Measurements from ENCODE around the gene KRT80.
A peak's percentile ranks its signal among the peaks of the same experiment; 100 is the strongest.

The KRT80 gene

GRCh38 chr12:52197371-52198231 lies 5.8 kb upstream of the KRT80 start:
- peak; percentile 31 to 54 for DNase-seq (ENCODE audit: low read depth in 2 of 2)
- TF ChIP-seq, protein P1, sequence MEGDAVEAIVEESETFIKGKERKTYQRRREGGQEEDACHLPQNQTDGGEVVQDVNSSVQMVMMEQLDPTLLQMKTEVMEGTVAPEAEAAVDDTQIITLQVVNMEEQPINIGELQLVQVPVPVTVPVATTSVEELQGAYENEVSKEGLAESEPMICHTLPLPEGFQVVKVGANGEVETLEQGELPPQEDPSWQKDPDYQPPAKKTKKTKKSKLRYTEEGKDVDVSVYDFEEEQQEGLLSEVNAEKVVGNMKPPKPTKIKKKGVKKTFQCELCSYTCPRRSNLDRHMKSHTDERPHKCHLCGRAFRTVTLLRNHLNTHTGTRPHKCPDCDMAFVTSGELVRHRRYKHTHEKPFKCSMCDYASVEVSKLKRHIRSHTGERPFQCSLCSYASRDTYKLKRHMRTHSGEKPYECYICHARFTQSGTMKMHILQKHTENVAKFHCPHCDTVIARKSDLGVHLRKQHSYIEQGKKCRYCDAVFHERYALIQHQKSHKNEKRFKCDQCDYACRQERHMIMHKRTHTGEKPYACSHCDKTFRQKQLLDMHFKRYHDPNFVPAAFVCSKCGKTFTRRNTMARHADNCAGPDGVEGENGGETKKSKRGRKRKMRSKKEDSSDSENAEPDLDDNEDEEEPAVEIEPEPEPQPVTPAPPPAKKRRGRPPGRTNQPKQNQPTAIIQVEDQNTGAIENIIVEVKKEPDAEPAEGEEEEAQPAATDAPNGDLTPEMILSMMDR (IDR thresholded peaks at IDR 0.05; ENCODE audit: low read depth, low read length) = no peak
- no peak overlapping the region for H3K4me3 ChIP-seq (replicated peaks in 1 of 2; ENCODE audit: low read depth in 2 of 2, low read length in 2 of 2)

- TF ChIP-seq, protein P1 (IDR thresholded peaks at IDR 0.05; ENCODE audit: low read depth, low read length) = no peak
- H3K4me3 ChIP-seq (replicated peaks in 1 of 2; ENCODE audit: low read depth in 2 of 2, low read length in 2 of 2) = no peak overlapping the region
- peak; percentile 69 to 83 for DNase-seq (ENCODE audit: low read depth in 2 of 2)
Observed at GRCh38 chr12:52195065-52195730, 3.4 kb upstream of the KRT80 start.

DNA sequence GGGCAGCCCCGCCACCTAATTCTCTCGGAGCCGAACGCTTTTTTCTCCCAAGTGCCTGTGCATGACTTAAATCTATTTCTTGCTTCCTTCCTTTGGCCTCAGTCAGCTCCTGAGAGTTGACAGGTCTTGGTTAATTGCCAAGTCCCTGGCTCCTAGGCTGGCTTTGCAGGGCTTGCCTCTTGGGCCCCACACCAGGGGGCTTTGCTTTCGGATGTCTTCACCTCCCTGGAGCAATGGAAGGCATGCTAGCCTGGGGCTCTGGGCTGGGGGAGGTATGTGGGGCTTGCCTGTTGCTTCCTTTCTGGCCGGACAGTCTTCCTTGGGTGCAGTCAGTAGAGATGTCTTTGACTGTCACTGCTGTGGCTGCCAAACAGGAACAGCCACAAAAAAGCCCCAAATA lies 2.2 kb upstream of the KRT80 start:
- no peak overlapping the region for H3K4me3 ChIP-seq (replicated peaks in 1 of 2; ENCODE audit: low read depth in 2 of 2, low read length in 2 of 2)
- TF ChIP-seq, protein P1 (IDR thresholded peaks at IDR 0.05; ENCODE audit: low read depth, low read length) = no peak
- peak; percentile 48 to 85 for DNase-seq (ENCODE audit: low read depth in 2 of 2)

- no peak overlapping the region for H3K4me3 ChIP-seq (replicated peaks in 1 of 2; ENCODE audit: low read depth in 2 of 2, low read length in 2 of 2)
- no peak for DNase-seq (ENCODE audit: low read depth in 2 of 2)
- TF ChIP-seq, protein P1 (IDR thresholded peaks at IDR 0.05; ENCODE audit: low read depth, low read length) = no peak
Observed at GRCh38 chr12:52193532-52193931, 1.7 kb upstream of the KRT80 start.

DNA sequence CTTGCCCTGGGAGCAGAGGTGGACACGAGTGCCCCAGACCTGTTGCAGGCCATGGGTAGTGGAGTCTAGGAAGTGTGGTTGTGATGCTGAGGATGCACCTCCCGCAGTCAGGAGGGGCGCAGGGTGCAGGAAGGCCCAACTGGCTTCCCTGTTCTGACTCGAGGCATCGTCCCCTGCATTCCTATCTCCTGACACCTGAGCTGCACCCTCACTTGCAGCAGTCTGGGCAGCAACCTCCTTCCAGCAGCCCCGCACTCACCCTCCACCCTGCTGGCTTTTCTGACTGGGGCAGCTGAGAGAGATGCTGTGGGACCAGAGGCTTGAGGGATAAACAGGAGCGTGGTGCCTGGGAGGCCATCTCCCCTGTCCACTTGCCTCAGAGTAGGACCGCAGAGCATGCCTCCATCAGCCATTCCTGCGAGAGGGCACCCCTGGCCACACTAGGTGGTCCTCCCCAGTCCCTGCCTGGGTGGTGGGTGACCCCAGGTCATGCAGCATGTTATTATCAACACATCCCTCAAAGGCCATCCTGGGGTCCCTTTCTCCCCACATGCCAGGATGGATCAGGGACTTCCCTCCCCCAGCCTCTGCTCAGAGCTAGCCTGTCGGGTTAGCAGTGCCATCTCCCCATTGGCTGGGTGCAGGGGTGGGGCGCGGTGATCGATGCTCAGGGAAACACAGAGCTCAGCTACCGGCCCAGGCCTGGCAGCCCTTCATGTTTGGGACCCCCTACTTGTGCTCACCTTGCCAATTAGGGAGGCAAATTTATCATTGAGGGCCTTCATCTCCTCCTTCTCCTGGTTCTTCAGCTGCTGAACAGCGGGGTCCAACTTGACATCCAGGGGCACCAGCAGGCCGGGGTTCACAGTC lies 719 bp downstream of the KRT80 start:
- no peak for DNase-seq (ENCODE audit: low read depth in 2 of 2)
- TF ChIP-seq, protein P1 (IDR thresholded peaks at IDR 0.05; ENCODE audit: low read depth, low read length) = no peak
- no peak overlapping the region for H3K4me3 ChIP-seq (replicated peaks in 1 of 2; ENCODE audit: low read depth in 2 of 2, low read length in 2 of 2)

DNA sequence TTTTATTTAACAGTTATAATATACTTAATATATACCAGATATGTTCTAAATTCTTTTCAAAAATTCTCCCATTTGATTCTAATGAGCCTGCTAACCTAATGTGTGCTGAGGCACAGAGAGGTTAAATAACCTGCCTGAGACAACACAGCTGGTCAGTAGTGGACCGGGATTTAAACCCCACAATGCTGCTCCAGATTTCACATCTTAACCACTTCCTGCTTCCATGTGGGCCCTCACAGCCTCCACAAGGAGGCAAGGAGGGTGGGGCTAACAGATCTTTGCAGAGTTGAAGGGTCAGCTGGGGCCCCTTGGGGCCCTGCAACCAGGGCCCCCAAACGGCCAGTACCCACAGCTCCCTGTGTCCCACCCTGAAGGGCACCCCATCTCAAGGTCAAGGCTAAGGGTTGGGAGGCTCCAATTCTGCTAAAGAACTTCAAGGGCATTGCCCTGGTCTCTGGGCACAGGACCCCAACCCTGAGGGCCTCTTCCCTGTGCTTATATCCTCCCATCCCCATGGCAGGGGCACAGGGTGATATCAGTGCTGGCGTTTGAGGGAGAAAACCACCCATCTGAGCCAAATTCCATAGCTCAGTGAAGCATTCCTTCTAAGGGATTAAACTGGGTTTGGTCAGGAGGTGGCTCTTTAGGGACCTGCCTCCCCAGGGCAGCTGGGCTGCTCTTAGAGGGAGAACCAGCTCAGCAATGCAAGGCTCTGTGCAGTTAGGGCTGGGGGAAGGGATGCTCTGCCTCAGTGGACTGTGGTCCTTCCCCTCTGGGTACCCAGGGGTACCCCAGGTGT lies 2.2 kb downstream of the KRT80 start:
- peak; percentile 68 to 70 for DNase-seq (ENCODE audit: low read depth in 2 of 2)
- TF ChIP-seq, protein P1 (IDR thresholded peaks at IDR 0.05; ENCODE audit: low read depth, low read length) = no peak
- no peak overlapping the region for H3K4me3 ChIP-seq (replicated peaks in 1 of 2; ENCODE audit: low read depth in 2 of 2, low read length in 2 of 2)
